Measurements from ENCODE around the gene PLPP7. TPM values are rescaled to one million over a fixed set of nuclear protein-coding genes. Genes with fewer than 3 reads are reported as not detected.
"Not testable (repeated sequence)": the region's sequence is repeated elsewhere in the genome, so short reads cannot be mapped to it uniquely, and the experiment has no call there.

PLPP7 gene
- 107 TPM for total RNA-seq
- long read RNA-seq, transcript PLPP7-202 (2 exons, 2,095 nt): major isoform, 92 of 110 reads
- long read RNA-seq, partial matches to known transcripts: 12 of 110 reads
- long read RNA-seq, other reads (novel, unspliced or antisense): 6 of 110 reads

GRCh38 chr9:131289301-131290035 lies at the start of gene PLPP7:
TSS of gene PLPP7 (plus strand) at chr9:131289723. CDS start at chr9:131289998, 275 bp downstream.
- DNase-seq (ENCODE audit: missing footprints) (peak; percentile 92), ATAC-seq (peak; percentile 93)
- intact Hi-C loops (cut with DNase I): loop anchor here (5.0 kb wide), 1 partner anchor 43 kb away; no protein-coding TSS in a partner anchor

- intact Hi-C loops (cut with DNase I): no loop called here
- no peak for ATAC-seq
- no peak for DNase-seq (ENCODE audit: missing footprints)
These were observed 49.2 kb upstream of the PLPP7 start for GRCh38 chr9:131240047-131240921.

- ATAC-seq; intact Hi-C loops (cut with DNase I); DNase-seq (ENCODE audit: missing footprints): not testable (repeated sequence)
These were observed 45.2 kb upstream of the PLPP7 start for GRCh38 chr9:131244331-131244730.

- DNase-seq (ENCODE audit: missing footprints) (no peak), ATAC-seq (no peak)
- intact Hi-C loops (cut with DNase I): no loop called here
These were observed 42.9 kb upstream of the PLPP7 start for GRCh38 chr9:131246618-131247017.

- intact Hi-C loops (cut with DNase I): no loop called here
- ATAC-seq: no peak
- no peak for DNase-seq (ENCODE audit: missing footprints)
These were observed 37.4 kb upstream of the PLPP7 start for GRCh38 chr9:131252120-131252519.

- DNase-seq (ENCODE audit: missing footprints) (peak; percentile 83), ATAC-seq (peak; percentile 87)
- intact Hi-C loops (cut with DNase I): no loop called here
These were observed 35.5 kb upstream of the PLPP7 start for GRCh38 chr9:131253891-131254491.

GRCh38 chr9:131254626-131255025 lies 34.9 kb upstream of the PLPP7 start:
- ATAC-seq (no peak), DNase-seq (ENCODE audit: missing footprints) (no peak)
- intact Hi-C loops (cut with DNase I): no loop called here

- ATAC-seq: no peak
- peak; percentile 39 for DNase-seq (ENCODE audit: missing footprints)
- intact Hi-C loops (cut with DNase I): loop anchor here (1.0 kb wide), 1 partner anchor 15 kb away; no protein-coding TSS in a partner anchor
These were observed 33.8 kb upstream of the PLPP7 start for GRCh38 chr9:131255676-131256197.

GRCh38 chr9:131257266-131258025 lies 32.1 kb upstream of the PLPP7 start:
- no peak for ATAC-seq
- intact Hi-C loops (cut with DNase I): no loop called here
- no peak for DNase-seq (ENCODE audit: missing footprints)

- intact Hi-C loops (cut with DNase I): no loop called here
- DNase-seq (ENCODE audit: missing footprints) (peak; percentile 88), ATAC-seq (no peak)
These were observed 31.3 kb upstream of the PLPP7 start for GRCh38 chr9:131258186-131258585.

GRCh38 chr9:131258698-131259431 lies 30.7 kb upstream of the PLPP7 start:
- DNase-seq (ENCODE audit: missing footprints) (peak; percentile 66), ATAC-seq (no peak)
- intact Hi-C loops (cut with DNase I): no loop called here

GRCh38 chr9:131259432-131259898 lies 30.1 kb upstream of the PLPP7 start:
- DNase-seq (ENCODE audit: missing footprints) (no peak), ATAC-seq (no peak)
- intact Hi-C loops (cut with DNase I): no loop called here

GRCh38 chr9:131259916-131260597 lies 29.5 kb upstream of the PLPP7 start:
- intact Hi-C loops (cut with DNase I): no loop called here

GRCh38 chr9:131260751-131261452 lies 28.6 kb upstream of the PLPP7 start:
- intact Hi-C loops (cut with DNase I): no loop called here
- DNase-seq (ENCODE audit: missing footprints) (no peak), ATAC-seq (no peak)

More at GRCh38 chr9:131259916-131260597, 29.5 kb upstream of the PLPP7 start:
- ATAC-seq (no peak), DNase-seq (ENCODE audit: missing footprints) (no peak)

- intact Hi-C loops (cut with DNase I): no loop called here
- ATAC-seq (no peak), DNase-seq (ENCODE audit: missing footprints) (no peak)
These were observed 27.0 kb upstream of the PLPP7 start for GRCh38 chr9:131262327-131263032.

- DNase-seq (ENCODE audit: missing footprints); ATAC-seq; intact Hi-C loops (cut with DNase I): not testable (repeated sequence)
These were observed 26.5 kb upstream of the PLPP7 start for GRCh38 chr9:131263033-131263343.

Data from Right ventricle myocardium inferior (tissue), 1 donor.